ENCODE results near the gene CFAP65.

Gene CFAP65

GRCh38 chr2:219056896-219057708 lies 15.8 kb upstream of the CFAP65 start:
- no peak overlapping the region for H3K4me3 ChIP-seq (ENCODE audit: low read depth, low read length)
- DNase-seq (ENCODE audit: low read depth), result no peak
- no peak for TF ChIP-seq CTCF (IDR thresholded peaks at IDR 0.05; ENCODE audit: low read depth, low read length, missing control alignments)

GRCh38 chr2:219056176-219056895 lies 15.0 kb upstream of the CFAP65 start:
- TF ChIP-seq CTCF (IDR thresholded peaks at IDR 0.05; ENCODE audit: low read depth, low read length, missing control alignments), result no peak
- H3K4me3 ChIP-seq (ENCODE audit: low read depth, low read length), result no peak overlapping the region
- no peak for DNase-seq (ENCODE audit: low read depth)

- no peak overlapping the region for H3K4me3 ChIP-seq (ENCODE audit: low read depth, low read length)
- TF ChIP-seq CTCF (IDR thresholded peaks at IDR 0.05; ENCODE audit: low read depth, low read length, missing control alignments), result no peak
These were observed 13.9 kb upstream of the CFAP65 start for GRCh38 chr2:219054956-219055903.

GRCh38 chr2:219049282-219049681 lies 8.0 kb upstream of the CFAP65 start:
- DNase-seq (ENCODE audit: low read depth), result no peak
- TF ChIP-seq CTCF (IDR thresholded peaks at IDR 0.05; ENCODE audit: low read depth, low read length, missing control alignments), result no peak
- no peak overlapping the region for H3K4me3 ChIP-seq (ENCODE audit: low read depth, low read length)

More at GRCh38 chr2:219054956-219055903, 13.9 kb upstream of the CFAP65 start:
- no peak for DNase-seq (ENCODE audit: low read depth)

GRCh38 chr2:219045937-219046550 lies 4.7 kb upstream of the CFAP65 start:
- no peak for DNase-seq (ENCODE audit: low read depth)
- no peak for TF ChIP-seq CTCF (IDR thresholded peaks at IDR 0.05; ENCODE audit: low read depth, low read length, missing control alignments)
- H3K4me3 ChIP-seq (ENCODE audit: low read depth, low read length), result no peak overlapping the region

- TF ChIP-seq CTCF (IDR thresholded peaks at IDR 0.05; ENCODE audit: low read depth, low read length, missing control alignments), result no peak
- DNase-seq (ENCODE audit: low read depth), result no peak
- no peak overlapping the region for H3K4me3 ChIP-seq (ENCODE audit: low read depth, low read length)
These were observed 1.4 kb upstream of the CFAP65 start for GRCh38 chr2:219042750-219043149.
